D721Med (cell line): ENCODE data around the gene TPH2.

Experiments
- DNase-seq: peaks from one replicate; pipeline ENCODE4 v3.0.0; 2011; ENCODE audit warnings: low spot score; ENCODE audit not compliant: insufficient read length
- FAIRE-seq: peaks from 2 replicates; lab custom pipeline; 2011; peaks lifted over from hg19 to GRCh38; lab: Jason Lieb, UNC
- TF ChIP-seq, protein P1 (sequence below): IDR thresholded peaks from 2 replicates; pipeline ENCODE4 v1.5.1; 2012; ENCODE audit warnings: mild to moderate bottlenecking, control low read depth; ENCODE audit not compliant: insufficient read depth; ENCODE audit errors: missing control alignments

Gene TPH2

DNA sequence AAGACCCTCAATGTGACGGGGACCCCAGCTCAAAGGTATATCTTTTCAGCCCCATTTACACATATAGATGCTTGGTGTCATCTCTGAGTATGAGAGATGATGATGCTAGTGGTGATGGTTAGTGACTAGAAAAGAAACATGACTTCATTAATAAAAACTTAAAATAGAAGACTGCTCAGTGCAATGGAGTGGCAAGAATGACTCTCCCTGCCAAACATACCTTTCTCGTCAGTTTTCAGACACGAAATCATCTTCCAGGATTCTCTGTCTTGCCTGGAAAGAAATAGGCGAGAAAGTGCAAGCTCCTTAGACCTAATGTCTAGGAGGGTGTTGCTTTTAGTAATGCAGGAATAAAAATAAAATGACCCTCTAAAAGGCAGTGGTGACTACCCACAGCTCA, 71.7 kb downstream of the TPH2 start:
- FAIRE-seq (no peak), DNase-seq (no peak)
- TF ChIP-seq, protein P1, sequence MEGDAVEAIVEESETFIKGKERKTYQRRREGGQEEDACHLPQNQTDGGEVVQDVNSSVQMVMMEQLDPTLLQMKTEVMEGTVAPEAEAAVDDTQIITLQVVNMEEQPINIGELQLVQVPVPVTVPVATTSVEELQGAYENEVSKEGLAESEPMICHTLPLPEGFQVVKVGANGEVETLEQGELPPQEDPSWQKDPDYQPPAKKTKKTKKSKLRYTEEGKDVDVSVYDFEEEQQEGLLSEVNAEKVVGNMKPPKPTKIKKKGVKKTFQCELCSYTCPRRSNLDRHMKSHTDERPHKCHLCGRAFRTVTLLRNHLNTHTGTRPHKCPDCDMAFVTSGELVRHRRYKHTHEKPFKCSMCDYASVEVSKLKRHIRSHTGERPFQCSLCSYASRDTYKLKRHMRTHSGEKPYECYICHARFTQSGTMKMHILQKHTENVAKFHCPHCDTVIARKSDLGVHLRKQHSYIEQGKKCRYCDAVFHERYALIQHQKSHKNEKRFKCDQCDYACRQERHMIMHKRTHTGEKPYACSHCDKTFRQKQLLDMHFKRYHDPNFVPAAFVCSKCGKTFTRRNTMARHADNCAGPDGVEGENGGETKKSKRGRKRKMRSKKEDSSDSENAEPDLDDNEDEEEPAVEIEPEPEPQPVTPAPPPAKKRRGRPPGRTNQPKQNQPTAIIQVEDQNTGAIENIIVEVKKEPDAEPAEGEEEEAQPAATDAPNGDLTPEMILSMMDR: no peak

DNA sequence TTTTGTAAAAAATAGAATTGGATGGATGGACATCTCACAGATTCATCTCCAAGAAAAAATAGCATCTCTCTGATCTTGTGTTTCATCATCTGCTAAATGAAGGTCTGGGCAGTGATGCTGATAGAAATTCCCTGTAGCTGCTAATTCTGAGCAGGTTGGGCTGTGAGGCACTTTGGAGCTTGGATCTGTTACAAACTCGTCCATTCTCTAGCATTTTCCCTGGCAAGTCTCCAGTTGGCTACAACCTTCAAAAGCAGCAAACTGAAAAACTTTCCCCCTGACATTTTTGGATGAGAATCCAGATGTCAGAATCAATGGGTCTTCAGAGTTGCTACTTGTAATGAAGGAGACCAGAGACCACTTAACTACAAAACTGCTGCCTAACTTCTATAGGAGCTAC, 72.7 kb downstream of the TPH2 start:
- no peak for FAIRE-seq
- TF ChIP-seq, protein P1: no peak
- no peak for DNase-seq

DNA sequence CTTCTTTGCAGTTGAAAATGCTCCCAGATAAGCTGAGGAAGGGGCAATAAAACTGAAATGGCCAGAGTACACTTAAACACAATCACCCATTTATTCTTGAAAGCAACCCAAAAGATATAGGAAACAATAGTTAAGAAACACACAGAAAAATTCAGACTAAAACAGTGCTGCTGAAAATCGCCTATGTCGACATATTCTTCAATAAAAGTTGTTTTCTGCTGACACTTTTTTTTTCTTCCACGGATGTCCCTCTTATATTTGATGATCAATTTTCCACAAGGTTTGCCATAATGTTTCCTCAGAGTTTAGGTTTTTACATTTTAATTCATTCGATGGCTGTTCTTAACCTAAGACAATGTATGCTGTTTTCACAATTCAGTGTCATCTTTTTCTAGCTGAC, 74.2 kb downstream of the TPH2 start:
- no peak for FAIRE-seq
- no peak for DNase-seq
- TF ChIP-seq, protein P1: no peak

DNA sequence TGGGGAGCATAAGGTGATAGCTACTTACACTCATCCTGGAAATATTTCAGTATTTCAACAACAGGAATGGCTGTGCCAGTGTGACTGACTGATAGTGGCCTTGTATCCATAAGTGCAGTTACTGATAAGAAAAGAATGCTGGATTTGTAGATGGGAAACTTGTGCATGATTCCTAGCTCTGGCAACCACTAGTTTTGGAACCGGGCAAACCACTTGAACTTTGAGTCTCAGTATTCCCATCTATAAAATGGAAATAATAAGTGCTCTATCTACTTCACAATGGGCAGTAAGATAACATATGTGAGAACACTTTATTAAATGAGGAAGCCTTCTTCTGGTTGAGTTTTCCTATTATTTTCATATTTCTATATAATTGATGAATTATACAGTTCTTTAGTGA, 77.2 kb downstream of the TPH2 start:
- TF ChIP-seq, protein P1: no peak
- no peak for FAIRE-seq
- DNase-seq: no peak

DNA sequence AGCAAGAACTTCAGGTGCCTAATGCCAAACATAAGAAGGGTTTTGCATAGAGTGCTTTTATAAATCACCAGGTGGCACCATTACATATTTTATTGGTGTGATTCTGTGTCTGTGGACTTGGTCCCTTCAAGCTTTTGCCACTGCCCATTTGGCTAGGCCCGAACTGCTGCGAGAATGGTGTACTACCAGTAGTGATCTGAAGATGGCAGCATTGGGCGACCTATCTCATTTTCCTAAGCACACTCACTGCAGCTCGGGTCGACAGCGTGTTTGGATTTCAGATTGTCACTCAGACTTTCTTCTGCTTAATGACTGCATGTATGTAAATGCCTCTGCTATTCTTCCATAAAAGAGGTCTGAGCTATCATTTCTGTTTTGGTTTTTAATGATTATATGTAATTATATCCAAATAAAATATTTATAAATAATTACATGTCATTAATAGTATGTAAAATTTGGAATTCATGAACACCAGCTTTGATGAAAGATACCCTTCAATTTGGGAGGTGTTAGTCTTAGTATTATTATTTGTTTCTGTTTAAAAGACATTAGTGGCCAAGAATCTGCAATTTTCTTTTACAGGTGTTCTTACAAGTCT, 78.5 kb downstream of the TPH2 start:
- TF ChIP-seq, protein P1: peak; percentile 86
- FAIRE-seq (peak; percentile 93), DNase-seq (peak; percentile 30)

DNA sequence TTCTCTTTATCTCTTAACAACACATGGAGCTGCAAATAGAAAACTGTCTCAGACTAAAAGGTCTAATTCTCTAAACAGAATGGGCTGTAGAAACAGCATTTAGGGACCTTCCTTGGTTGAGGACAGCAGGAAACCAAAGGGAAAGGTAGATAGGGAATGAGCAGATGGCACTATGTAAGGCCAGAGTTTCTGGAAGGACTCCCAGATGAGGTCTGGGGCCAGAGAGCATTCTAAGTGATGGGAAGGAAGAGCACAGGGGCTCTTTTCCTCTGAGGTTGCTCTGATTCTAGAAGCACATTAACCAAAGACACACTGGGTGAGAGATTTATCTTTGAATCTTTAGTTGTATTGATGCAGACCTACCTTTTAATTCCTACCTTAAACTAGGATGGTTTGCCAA, 79.4 kb downstream of the TPH2 start:
- FAIRE-seq (no peak), DNase-seq (no peak)
- TF ChIP-seq, protein P1: no peak

DNA sequence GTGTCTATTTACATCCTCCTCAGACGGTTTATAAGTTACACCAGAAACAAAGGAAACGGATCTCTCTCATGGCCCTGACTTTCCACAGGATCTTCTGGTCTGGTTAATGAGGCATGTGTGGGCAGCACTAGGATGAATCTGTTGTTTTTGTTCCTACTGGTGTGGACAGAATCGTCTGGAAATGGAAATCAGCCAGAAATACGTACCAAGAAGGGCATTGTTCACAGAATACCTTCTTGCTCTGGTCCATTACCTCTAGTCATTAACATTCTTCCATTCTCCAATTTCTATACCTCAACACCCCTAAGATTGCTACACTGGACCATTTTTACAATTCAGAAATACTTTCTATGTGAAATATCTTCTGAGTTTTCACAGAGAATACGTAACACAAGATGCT, 86.0 kb downstream of the TPH2 start:
- FAIRE-seq: no peak
- TF ChIP-seq, protein P1: no peak
- no peak for DNase-seq
